HG03097 (cell line): ENCODE results near the gene HIVEP3.
A peak's percentile ranks its signal among the peaks of the same experiment; 100 is the strongest.

ENCODE experiments used
- ATAC-seq: cut with Tn5 transposase; IDR thresholded peaks from one replicate; pipeline ENCODE4 v1.9.1; 2021; ENCODE audit not compliant: unreplicated experiment, low FRiP score

The HIVEP3 gene

DNA sequence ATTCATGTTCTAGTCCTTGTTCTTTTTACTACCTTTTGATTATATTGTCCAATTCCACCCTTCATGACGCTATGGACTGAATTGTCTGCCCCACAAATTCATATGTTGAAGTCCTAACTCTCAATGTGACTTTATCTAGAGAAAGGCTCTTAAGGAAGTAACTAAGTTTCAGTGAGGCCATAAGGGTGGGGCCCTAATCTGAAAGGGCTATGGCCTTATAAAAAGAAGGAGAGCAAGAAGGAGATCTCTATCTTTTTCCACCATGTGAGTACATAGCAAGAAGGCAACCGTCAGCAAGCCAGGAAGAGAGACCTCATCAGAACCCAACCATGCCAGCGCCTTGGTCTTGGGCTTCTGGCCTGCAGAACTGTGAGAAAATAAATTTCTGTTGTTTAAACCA, 95.9 kb downstream of the HIVEP3 start:
- ATAC-seq, result no peak

DNA sequence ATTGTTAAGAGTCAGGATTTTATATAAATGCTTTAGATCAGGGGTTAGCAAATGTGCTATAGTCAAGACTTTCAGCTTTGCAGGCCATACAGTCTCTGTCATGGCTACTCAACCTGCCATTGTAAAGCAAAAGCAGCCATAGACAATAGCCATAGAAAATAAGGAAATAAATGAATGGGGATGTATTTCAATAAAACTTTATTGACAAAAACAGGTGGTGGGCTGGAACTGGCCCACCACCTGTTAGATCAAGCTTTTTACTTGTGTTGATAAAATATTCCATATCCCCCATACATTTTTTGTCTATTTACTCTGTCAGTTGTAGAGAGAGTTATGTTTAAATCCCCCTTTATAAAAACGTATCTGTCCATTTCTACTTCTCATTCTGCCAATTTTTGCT, 98.9 kb downstream of the HIVEP3 start:
- ATAC-seq, result no peak

DNA sequence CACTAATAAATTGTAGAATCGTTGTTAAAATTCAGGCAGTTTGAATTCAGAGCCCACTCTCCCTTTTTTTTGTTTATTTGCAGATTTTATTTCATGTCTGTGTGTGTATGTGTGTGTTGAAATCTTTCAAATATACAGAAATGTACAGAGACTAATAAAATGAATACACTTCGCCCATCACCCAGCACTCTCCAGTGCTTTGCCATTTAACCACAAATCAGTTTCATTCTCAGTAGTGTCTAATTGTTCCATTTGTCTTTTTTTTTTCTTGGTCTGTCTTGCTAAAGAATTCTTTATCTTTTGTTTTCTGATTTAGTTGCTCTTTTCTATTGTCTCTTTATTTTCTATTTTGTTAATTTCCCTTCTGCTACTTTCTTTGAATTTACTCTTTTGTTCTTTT, 99.7 kb downstream of the HIVEP3 start:
- ATAC-seq, result no peak

DNA sequence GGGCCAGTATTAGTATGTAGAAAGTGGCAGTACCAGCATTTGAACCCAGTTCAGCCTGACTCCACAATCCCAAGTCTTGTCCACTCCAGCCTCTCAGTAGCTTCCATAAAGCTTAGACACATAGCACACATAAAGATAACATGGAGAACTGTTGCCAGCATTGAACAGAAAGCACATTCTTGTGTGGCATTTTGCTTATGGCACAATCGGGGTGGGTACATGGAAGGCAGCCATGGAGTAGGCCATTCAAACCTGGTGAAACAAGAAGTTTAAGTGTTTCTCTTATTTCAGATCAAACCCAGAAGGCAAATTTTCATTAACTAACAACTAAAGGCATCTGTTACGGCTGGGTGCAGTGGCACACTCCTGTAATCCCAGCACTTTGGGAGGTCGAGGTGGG, 102.7 kb downstream of the HIVEP3 start:
- ATAC-seq, result no peak

DNA sequence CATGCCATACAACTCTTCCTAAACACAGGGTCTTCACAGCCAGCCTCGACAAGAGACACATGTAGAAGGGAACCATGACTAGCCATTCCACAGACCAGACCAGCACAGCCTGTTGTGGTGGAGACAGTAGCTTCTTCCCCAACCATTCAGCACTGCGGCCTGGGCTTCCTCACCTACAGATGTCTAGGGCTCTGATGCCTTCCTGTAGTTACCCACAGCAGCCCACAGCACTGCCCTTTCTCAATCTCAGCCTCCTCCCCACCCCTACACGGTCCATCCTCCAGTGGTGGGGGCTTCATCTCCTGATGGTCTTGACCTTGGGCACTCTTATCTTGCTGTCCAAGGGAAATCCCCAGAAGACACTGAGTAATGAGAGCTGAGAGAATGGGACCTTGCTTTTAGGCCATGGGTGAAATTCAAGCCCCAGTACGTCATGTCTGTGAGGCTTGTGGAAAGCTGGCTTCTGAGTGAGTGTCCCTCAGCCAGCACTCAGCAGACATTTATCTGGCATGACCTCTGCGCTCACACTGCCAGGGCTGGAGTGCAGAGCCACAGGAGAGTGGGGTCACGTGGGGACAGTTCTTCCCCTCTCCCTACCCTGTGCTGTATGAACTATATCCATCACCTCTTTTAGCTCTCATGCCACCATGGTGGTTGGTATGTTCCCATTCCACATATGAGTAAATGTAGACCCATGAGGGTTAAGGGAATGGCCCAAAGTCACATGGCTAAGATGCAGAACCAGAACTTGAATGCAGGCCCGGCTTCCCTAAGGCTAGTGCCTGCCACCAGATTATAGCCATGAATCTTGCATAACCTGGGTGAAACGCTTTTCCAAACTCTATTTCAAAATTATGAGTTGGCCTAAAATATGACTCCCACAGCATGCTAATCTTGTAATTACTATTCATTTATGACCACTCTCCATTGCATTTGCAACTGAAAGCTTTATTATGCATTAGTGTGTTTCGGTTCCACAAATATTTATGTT, 104.7 kb downstream of the HIVEP3 start:
- no peak for ATAC-seq

DNA sequence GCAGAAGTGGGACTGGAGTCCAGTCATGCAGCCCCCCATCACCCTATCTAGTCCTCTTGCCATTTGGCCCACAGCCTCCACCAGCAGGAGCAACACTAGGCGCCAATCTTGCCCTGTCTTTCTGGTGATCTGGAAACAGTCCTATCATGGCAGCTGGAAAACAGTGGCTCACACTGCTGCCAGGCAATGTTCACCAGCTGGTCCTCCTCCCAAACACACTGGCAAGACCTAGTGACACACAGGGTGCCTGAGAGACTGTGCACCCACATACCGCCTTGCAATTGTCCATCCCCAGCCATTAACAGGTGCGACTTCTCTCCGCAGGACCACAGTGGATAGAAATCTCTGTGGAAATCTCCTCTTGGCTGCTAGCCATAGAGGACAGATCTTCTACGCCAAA, 105.5 kb downstream of the HIVEP3 start:
- ATAC-seq, result no peak

DNA sequence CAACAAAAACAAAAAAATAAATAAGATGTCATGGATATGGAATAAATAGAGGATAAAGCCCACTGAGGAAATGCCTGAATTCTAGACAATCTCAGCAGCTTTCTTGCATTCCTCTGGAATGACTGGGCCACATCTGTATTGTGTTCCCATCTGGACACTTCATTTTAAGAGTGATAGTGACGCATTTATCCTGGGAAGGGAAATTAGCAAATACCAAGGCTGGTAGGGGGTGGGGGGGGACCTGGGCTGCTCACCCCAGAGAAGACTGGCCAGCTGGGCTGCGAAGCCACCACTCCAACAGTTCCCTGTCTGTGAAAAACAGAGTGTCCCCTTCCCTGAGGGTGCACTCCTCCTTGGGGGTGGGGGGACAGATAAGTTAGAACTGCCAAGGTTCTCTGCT, 106.3 kb downstream of the HIVEP3 start:
- no peak for ATAC-seq

DNA sequence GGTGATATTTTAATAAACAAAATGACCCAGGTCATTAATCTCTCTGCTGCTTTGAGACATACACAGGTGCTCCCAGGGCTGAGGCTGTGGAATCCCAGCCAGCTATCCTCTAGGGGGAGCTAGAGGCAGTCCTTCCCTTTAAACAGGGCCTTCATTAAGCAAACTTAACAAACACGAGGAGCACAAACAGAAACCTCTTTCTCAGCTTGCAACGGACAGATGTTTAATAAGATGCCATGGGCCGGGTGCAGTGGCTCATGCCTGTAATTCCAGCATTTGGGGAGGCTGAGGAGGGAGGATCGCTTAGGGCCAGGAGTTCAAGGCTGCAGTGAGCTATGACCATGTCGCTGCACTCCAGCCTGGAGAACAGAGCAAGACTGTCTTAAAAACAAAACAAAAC, 106.7 kb downstream of the HIVEP3 start:
- ATAC-seq, result no peak

DNA sequence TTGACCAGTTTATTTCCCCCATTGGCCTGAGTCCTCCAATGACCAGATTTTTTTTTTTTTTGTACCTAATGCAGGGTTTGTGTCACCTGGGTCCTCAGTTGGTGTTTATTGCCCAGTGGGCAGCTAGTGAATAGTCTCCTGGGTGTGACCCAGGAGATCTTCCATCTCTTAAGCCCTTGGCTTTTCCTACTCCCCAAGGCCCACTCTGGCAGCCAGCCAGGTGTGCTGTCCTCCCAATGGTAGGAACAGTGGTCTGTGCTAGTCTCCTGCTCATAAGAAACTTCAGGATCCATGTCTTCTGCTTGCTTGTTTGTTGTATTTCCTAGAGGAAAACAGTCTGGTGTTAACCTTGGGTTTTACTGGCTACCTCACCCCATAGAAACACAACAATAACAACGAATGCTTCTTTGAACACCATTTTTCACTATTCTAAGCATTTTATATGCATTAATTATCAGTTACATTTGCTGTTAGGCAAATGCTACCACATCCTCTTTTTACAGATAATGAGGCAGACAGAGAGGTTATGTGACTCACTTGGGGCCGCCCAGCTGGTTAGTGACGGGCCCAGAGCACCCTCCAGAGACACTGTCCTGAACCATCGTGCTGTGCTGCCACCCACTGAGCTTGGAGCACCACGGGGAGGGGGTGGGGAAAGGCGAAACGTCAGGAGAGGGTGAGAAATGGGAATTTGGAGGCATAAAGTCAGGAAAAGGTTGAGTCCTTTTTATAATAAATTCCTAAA, 107.5 kb downstream of the HIVEP3 start:
- no peak for ATAC-seq

DNA sequence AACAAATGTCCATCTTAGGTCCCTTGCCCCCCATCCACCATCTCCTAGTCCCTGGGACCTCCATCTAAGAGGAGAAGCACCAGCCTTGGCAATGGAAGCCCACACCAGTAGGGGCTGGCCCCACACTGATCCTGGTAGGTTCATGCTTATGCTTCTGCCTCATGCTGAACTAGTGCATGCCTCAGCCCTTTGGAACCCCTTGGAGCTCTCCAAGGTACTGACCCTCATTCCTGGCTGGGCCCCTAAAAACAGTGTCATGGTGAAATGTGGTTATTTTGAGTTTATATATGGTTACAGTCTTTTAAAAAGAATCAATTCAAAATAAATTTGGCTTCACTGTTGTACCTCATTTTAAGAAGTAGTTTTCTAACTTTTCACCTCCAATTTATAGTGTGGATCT, 108.3 kb downstream of the HIVEP3 start:
- ATAC-seq, result no peak

DNA sequence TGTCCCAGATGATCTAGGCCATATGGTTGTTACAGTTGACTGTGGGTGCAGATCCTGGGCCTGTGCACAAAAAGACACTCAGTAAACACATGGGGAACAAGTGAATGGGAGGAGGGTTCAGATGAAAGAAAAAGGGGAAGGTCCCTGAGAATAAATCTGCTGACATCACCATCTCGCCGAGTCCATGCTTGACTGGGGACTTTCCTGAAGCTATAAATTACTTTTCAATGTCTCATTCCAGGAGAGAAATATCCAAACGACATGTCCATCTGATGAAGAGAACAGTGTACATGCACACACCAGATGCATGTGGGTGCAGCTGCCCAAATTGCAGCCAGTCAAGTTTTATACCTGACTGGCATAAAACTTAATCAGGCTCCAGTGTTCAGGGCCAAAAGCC, 109.0 kb downstream of the HIVEP3 start:
- ATAC-seq, result no peak

DNA sequence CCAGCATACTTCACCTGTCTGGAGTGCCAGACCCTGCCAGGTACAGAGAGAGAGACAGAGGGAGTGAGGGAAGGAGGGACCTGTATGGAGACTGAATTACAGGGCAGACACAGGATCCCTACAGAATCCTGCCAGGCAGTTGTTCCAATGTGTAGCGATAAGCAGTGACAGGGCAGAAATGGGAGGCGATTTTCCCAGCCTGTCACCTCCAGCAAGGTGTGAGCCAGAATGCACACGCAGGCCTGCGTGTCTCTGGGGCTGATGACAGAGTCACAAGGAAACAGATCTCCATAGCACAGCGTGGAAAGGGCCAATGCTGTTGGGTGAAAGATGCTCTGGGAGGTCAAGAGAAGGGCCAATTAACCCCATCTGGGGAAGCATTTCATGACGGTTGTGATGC, 111.3 kb downstream of the HIVEP3 start:
- no peak for ATAC-seq

DNA sequence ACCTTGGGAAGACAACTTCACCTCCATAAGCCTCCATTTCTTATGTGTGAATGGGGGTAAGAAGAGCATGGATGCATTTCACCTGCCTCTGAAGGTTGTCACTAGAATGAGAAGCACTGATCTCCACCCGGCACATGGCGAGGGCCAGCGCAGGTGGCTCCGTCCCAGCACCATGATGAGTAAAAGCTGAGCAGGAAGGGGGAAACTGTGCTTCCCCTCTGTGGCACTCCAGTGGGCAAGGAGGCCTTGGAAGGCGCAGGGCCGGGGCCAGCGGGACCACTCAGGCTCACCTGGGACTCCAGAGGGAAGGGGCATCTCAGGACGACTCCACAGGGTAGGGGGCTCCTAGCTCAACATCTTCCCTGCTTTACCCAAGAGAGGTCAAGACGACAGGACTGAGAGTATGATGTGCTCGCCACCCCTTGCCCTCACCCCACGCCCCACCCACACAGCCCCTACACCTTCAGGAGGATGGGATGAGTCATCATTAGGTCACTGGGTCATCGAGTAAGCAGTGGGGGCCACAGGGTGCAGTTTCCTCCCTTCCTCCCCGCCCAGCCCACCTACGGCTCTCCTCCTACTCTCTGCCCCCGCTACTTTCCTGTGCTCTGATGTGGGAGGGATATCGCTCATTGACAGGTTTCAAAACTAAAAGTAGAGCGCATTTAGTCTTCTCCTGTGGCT, 112.1 kb downstream of the HIVEP3 start:
- no peak for ATAC-seq

DNA sequence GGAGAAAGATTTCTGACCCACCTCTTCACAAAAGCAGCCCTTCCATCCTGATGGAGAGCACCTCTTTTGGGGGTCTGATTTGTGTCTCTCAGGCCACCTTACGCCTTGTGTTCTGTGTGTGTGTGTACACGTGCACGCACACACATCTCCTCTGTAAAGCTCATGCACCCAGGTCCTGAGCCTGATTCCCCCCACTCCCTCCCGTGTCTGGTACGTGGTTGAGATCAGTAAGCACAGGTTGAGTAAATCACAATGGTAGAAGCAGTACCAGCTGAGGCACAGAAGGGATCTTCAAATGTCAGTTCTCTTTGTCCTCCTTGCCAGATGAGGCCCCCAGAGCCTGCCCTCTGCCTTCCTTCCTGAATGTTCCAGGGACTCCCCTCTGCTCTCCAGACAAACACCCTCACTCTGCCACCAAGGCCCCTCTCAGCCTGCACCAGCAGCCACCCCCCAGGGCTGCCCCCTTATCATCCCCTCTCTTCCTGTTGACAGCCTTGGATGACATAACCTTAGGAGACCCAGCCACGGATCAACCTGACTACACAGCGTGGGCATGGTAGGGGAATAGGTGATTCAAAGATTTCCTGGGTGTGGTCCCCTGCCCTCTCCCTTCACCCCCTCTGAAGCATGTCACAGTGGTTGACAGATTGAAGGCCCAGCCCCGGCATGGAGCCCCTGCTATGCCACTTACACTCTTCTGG, 112.8 kb downstream of the HIVEP3 start:
- ATAC-seq, result no peak

DNA sequence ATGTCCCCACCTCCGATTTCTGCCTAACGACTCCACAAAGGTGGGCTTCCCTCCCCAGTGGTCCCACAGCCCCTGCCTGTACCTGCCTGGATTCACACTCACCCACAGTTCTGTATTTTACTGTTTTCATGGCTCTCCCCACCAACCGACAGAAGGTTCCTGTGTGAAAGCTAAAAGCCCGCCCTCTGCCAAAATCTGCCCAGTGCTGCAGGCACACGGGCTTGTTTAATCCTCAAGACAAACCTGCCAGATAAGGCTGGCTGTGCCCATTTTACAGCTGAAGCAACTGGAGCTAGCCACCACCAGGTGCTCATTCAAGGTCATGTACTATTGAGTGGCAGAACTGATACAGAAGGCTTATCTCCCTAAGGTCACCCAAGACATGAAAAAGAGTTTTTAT, 114.5 kb downstream of the HIVEP3 start:
- ATAC-seq, result no peak

DNA sequence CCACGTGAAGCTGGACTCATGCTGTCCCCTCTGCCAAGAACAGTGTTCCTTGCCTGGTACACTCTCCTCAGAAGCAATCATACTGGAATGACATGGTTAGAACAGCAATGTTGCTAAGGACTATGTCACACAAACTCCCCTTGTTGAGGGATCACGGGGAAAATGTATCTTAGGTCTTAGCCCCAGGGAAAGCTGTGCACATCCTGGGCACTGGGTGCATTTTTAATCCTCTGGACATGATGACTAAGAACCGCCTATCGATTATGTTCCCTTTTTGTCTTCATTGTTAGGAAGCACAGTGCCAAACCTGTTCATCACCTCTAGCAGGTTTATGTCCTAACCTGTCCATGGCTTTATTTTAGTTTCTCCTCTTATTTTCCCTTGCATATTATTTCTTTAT, 115.1 kb downstream of the HIVEP3 start:
- no peak for ATAC-seq

DNA sequence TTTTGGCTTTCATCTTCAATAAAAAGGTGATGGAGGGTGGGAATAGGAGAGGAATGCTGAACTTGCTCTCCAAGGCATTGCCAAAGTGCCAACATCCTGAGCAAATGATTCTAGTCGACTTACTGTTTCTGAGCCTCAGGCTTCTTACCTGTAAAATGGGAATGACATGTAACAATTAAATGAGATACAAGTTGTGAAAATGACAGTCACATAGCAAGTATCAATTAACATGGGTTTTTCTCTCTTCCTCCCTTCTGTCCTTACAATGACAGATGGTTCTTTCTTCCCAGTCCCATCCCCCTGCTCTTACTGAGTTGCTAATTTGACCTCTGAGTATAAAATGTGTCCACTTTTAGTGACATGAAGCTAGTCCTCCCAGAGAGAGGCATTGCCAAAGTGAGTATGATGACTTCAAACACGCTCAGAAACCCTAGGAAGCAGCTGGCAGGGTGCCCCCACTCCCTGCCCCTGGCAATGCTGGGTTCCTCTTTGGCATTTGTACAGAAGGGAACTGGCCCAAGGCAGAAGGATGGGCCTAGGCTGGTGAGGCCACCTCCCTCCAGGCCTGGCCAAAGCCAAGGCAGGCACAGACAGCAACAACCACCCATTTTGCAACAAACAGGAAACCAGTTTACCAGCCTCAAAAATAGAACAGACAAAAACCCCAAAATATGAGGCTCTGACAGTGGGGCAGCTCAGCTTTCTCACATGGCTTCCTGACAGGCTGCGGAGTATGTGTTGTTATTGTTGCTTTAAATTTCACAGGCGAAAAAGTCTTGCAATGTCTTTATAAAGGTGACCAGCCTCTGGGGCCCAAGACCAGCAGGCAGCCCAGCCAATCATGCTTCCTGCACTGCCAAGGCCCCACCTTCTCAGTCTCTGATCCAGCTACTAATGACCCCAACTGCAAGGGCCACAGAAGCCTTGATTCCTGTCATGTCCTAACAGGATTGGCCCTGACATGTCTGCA, 115.9 kb downstream of the HIVEP3 start:
- peak; percentile 40 for ATAC-seq

DNA sequence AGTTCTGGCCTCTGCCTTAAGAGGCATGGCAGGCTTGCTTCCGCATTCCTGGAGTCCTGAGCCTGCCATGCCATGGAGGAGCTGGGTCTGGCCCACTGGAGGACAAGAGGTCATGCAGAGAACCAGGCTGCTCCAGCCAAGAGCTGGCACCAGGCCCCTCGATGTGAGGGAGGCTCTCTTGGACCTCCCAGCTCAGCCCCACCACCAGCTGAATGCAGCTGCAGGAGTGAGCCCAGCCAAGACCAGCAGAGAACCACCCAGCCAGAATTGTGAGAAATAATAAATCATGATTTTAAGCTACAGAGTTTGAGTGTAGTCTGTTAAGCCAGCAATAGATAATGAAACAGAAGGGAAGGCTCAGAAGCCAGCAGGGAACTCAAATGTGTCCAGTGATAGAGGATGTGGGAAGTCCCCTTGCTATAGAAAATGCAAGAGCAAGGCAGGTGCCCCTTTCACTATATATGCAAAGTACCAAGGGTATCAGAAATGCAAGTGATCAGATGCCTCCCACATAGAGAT, 118.4 kb downstream of the HIVEP3 start:
- ATAC-seq, result no peak

DNA sequence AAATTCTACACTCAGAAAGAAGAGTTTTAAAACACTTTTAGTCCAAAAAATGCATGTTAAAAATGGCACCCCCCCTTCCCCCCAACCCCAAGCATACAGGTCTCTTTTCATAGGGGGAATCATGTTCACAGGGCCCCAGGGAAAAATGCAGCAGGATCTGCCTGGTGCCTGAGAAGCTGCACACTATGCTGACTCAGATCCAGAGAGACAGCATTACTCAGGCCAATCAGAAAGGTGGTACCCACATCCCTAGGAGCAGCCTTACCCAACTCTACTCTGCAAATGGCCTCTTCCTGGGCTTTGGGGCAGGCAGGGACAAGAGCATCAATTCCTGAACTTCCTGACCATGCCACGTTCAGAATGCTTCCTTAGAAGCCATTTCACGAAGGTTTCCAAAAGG, 119.0 kb downstream of the HIVEP3 start:
- ATAC-seq, result no peak
